Left lung (tissue), 10 donors: ENCODE data around the gene SOD2. TPM values are rescaled to one million over a fixed set of nuclear protein-coding genes. Genes with fewer than 3 reads are reported as not detected.
"Not testable (repeated sequence)": the region's sequence is repeated elsewhere in the genome, so short reads cannot be mapped to it uniquely, and the experiment has no call there.

Experiments used
- ATAC-seq: fragments of 200-7000 bp; cut with Tn5 transposase; one replicate; pipeline ENCODE4 v1.9.1; 2020; ENCODE audit warnings: moderate library complexity
- DNase-seq, 4 donors: peaks; one replicate each; pipeline ENCODE4 v3.0.0-alpha.2; 2013 to 2020
- H3K27ac ChIP-seq, 2 donors: fragments of 200-600 bp; sonication (generic) in 1 of 2; one replicate each; pipeline versions ENCODE4 v1.5.0 to v1.8.0; 2020 to 2021
- H3K27me3 ChIP-seq, 2 donors: fragments of 200-600 bp; sonication (generic) in 1 of 2; one replicate each; pipeline versions ENCODE4 v1.5.0 to v1.8.0; 2020 to 2021
- H3K36me3 ChIP-seq, 2 donors: fragments of 200-600 bp; sonication (generic) in 1 of 2; one replicate each; pipeline versions ENCODE4 v1.5.0 to v1.8.0; 2020 to 2021
- H3K4me1 ChIP-seq, 2 donors: fragments of 200-600 bp; one replicate each; pipeline ENCODE4 v1.8.0; 2021
- H3K4me3 ChIP-seq, 2 donors: fragments of 200-600 bp; sonication (generic) in 1 of 2; one replicate each; pipeline versions ENCODE4 v1.5.0 to v1.8.0; 2020 to 2021; ENCODE audit warnings: mild to moderate bottlenecking in 1 of 2
- H3K9me3 ChIP-seq, 2 donors: fragments of 200-600 bp; sonication (generic) in 1 of 2; one replicate each; pipeline versions ENCODE4 v1.5.0 to v1.8.0; 2020 to 2021
- intact Hi-C, 2 donors: fragments of 100-400 bp; cut with DNase I; formaldehyde crosslinking; loops; one replicate each; pipeline versions ENCODE4 v1.11.2 to v1.14.2; 2022
- polyA plus RNA-seq, 6 donors: library from polyadenylated mRNA; unstranded; fragments of 120-200 nt; gene quantifications; one replicate each; pipeline ENCODE4 v1.2.1, GENCODE V29; 2013; ENCODE audit not compliant: insufficient read length in 6 of 6
- total RNA-seq, 2 donors: library from RNA; stranded (reverse); fragmentation: NEBNext Ultra II Directional; extraction: Animal tissue kit (Norgen Biotek cat#: 25700); gene quantifications; one replicate each; pipeline ENCODE4 v1.2.1, GENCODE V29; 2021
- TF ChIP-seq, protein P1 (sequence below), 2 donors: fragments of 200-600 bp; sonication (generic) in 1 of 2; IDR thresholded peaks; one replicate each; pipeline versions ENCODE4 v1.5.0 to v1.8.0; 2021; ENCODE audit warnings: antibody characterized with exemption in 2 of 2
- donor health status: DM: no; HTN: yes; CAD: no.
- donor health status: DM: no; HTN: no; CAD: no.

SOD2 gene
- total and polyA plus RNA-seq, 8 donors = 83.7 to 879 (median 89.6) TPM

DNA sequence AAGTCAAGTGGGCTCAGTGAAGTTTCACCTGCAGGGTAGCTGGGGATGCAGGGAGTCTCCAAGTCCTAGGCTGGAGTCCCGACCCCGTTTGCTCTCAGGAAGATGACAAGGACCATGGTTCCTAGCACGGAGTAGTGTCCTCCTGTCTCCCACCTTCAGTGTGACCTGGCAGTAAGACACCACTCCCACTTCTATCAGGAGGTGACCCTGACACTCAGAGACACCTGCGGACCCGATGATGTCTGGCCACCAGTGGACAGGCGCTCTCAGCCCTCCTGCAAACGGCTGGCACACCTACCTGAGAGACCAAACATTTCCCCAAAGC is 1.1 kb downstream of the SOD2 start:
- DNase-seq (peak in 2 of 4 donors; percentile 3 to 21), ATAC-seq (no peak)
- intact Hi-C loops = no loop called here
- Histone ChIP-seq H3K9me3 (no peaks in the 10 kb centered on the region), H3K4me3 (peak overlapping the region; percentile 94 to 97), H3K27me3 (no peaks in the 10 kb centered on the region), H3K4me1 (peaks cover 8 to 72% of the 10 kb centered on the region in 2 donors), H3K27ac (peak overlapping the region; percentile 98), H3K36me3 (peaks cover 0 to 43% of the 10 kb centered on the region in 2 donors)
- TF ChIP-seq, protein P1, sequence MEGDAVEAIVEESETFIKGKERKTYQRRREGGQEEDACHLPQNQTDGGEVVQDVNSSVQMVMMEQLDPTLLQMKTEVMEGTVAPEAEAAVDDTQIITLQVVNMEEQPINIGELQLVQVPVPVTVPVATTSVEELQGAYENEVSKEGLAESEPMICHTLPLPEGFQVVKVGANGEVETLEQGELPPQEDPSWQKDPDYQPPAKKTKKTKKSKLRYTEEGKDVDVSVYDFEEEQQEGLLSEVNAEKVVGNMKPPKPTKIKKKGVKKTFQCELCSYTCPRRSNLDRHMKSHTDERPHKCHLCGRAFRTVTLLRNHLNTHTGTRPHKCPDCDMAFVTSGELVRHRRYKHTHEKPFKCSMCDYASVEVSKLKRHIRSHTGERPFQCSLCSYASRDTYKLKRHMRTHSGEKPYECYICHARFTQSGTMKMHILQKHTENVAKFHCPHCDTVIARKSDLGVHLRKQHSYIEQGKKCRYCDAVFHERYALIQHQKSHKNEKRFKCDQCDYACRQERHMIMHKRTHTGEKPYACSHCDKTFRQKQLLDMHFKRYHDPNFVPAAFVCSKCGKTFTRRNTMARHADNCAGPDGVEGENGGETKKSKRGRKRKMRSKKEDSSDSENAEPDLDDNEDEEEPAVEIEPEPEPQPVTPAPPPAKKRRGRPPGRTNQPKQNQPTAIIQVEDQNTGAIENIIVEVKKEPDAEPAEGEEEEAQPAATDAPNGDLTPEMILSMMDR (IDR thresholded peaks at IDR 0.05) = no peak

DNA sequence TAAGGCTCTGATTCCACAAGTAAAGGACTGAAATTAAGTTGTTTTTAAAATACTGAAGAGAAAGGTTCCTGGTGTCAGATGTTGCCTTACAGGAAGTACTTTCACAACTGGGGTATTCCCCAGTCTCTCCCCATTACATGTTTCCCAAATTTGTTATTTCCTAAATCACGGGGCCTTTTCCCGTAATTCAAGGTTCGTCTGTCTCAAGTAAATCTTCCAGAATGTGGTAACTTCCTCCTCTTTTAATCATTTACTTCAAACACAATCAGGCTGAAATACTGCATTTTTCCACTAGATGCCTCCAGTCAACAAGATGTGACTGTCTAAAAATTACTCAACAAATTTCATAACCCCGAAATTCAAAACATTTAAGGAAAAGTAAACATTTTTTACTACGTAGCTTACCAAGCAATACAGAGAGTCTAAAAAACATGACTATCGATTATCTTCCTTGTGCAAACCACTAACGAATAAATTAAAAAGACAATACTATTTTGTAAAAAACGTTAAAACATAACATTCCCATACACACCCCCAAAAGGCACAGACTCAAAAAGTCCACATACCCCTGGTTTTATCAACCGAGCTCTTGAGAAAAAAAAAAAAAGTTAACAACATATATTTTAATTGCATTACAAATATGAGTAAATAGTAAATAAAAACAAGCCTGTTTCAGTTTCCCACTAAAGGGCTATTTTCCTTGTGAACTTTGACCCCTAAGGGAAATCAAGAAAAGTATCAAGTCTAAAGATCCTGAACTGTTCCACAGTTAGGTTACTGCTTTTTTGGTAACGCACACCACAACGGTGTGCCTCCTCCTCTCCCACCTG is 1.7 kb downstream of the SOD2 start:
- DNase-seq = peak in 2 of 4 donors; percentile 72 to 86
- Histone ChIP-seq H3K4me3 (peak overlapping the region; percentile 94 to 97), H3K27me3 (no peaks in the 10 kb centered on the region), H3K27ac (peak overlapping the region; percentile 98), H3K4me1 (peaks cover 8 to 78% of the 10 kb centered on the region in 2 donors), H3K36me3 (peaks cover 0 to 49% of the 10 kb centered on the region in 2 donors), H3K9me3 (no peaks in the 10 kb centered on the region)
- ATAC-seq = peak; percentile 11
- TF ChIP-seq, protein P1 (IDR thresholded peaks at IDR 0.05) = peak; percentile 67 to 70
- intact Hi-C loops = no loop called here

DNA sequence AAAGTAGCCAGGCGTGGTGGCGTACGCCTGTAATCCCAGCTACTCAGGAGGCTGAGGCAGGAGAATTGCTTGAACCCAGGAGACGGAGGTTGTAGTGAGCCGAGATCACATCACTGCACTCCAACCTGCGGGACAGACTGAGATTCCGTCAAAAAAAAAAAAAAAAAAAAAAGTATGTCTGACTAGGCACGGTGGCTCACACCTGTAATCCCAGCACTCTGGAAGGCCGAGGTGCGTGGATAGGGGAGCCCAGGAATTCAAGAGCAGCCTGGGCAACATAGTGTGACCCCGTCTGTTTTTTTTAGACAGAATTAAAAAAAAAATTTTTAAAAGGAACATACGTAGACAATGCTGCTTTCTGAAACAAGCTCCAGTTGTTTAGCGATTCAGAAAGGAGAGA is 2.9 kb downstream of the SOD2 start:
- Histone ChIP-seq H3K36me3 (peaks cover 0 to 61% of the 10 kb centered on the region in 2 donors), H3K4me3 (peak overlapping the region in 1 of 2 donors; percentile 97), H3K4me1 (peaks cover 8 to 78% of the 10 kb centered on the region in 2 donors), H3K27ac (peak overlapping the region in 1 of 2 donors; percentile 98)
- intact Hi-C loops, ATAC-seq, H3K27me3 ChIP-seq, DNase-seq, H3K9me3 ChIP-seq: not testable (repeated sequence)

DNA sequence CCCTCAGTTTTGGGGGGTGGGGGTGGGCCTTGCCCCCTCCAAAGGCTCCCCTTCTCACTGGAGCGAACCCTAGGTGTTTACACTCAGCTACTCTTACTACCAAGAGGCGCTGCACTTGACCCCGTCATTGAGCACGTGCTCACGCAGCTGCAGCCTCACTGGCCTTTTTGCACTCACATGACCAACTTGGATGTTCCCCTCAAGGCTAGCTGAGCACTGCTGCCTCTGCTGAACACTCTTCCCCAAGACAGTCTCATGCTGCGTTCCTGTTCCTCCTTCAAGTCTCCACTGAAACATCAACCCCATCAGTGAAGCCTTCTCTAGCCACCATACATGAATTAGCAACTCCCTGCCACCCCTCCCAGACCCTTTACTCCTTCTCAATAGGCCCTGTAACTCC is 4.0 kb downstream of the SOD2 start:
- Histone ChIP-seq H3K36me3 (peaks cover 0 to 72% of the 10 kb centered on the region in 2 donors), H3K9me3 (no peaks in the 10 kb centered on the region), H3K27ac (peak overlapping the region in 1 of 2 donors; percentile 98), H3K4me1 (peaks cover 8 to 77% of the 10 kb centered on the region in 2 donors), H3K27me3 (no peaks in the 10 kb centered on the region), H3K4me3 (peak overlapping the region in 1 of 2 donors; percentile 97)
- intact Hi-C loops = no loop called here
- peak in 2 of 4 donors; percentile 40 to 79 for DNase-seq
- no peak for ATAC-seq
- TF ChIP-seq, protein P1 (IDR thresholded peaks at IDR 0.05) = no peak

DNA sequence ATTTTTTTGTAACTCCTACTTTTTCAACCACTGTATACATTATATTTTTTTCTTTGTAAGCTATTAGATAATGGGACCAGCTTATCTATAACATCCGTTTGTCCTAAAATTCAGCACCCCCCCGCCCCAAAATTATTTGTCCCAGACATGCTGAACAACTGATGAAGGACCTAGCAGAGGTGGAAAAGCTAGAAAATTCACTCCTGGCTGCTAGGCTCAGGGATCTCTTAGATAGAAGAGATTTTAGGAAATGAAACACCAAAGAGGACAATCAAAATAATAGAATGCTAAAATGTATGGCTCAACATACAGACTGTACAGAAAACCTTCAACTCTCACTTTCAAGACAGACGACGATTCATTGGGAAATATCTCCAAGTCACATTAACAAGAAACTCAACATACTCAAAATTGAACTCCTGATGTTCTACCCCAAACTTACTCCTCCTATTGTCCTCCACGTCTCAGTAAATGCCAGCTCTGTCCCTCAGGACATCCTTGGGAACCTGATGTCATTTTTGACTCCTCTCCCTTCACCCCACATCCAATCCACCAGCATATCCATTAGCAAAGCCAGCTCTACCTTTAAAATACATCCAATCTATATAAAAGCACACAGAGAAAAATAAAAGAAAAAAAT is 4.7 kb downstream of the SOD2 start:
- ATAC-seq = no peak
- TF ChIP-seq, protein P1 (IDR thresholded peaks at IDR 0.05) = no peak
- Histone ChIP-seq H3K27me3 (no peaks in the 10 kb centered on the region), H3K36me3 (peaks cover 0 to 78% of the 10 kb centered on the region in 2 donors), H3K9me3 (no peaks in the 10 kb centered on the region), H3K4me3 (peak overlapping the region in 1 of 2 donors; percentile 97), H3K27ac (peak overlapping the region in 1 of 2 donors; percentile 98), H3K4me1 (peaks cover 8 to 83% of the 10 kb centered on the region in 2 donors)
- no peak for DNase-seq
- intact Hi-C loops = no loop called here
